ENCODE results near the gene PDE7B. TPM values are rescaled to one million over a fixed set of nuclear protein-coding genes. Genes with fewer than 3 reads are reported as not detected.

The PDE7B gene
- total RNA-seq, 1 experiment from 2014 or later: 0.03 TPM

DNA sequence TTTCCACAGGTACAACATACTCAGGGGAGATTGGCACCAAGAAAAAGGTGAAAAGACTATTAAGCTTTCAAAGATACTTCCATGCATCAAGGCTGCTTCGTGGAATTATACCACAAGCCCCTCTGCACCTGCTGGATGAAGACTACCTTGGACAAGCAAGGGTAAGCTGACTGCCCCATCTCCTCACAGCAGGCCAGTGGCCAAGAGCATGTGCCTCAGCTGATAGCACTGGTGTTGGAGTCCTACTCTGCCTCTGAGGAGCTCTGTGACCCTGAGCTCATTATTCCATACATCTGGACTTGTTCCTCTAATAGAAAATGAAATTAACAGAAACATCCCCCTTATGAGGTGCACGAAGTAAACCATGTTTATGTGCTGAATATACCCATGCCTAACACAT is 295.8 kb downstream of the PDE7B start:
- in situ Hi-C loops (cut with HindIII; ENCODE audit: low pct_unique_long_range_greater_than_20kb, low sequenced_read_pairs): no loop called here
- POLR2A ChIA-PET: no interaction called here
- no peak overlapping the region for H3K27ac ChIP-seq (ENCODE audit: low read length)
- no peak overlapping the region for H3K4me3 ChIP-seq (ENCODE audit: low read depth in 2 of 2, low read length in 2 of 2)
- no peaks in the 10 kb centered on the region for H3K4me1 ChIP-seq (ENCODE audit: control insufficient read depth, insufficient read depth, low read length)
- CTCF ChIA-PET: no interaction called here
- intact Hi-C loops (cut with micrococcal nuclease; ENCODE audit: unreplicated experiment): no loop called here
- no peaks in the 10 kb centered on the region for H3K36me3 ChIP-seq (ENCODE audit: control insufficient read depth, insufficient read depth, low read length)
- no peak for DNase-seq (ENCODE audit: low read depth, low spot score)
- BruUV-seq (replicated peaks): no TSS peak
- ATAC-seq: no peak
- H3K9me3 ChIP-seq (ENCODE audit: control insufficient read depth, insufficient read depth, low read depth, low read length): no peaks in the 10 kb centered on the region
- TF ChIP-seq, protein P1, sequence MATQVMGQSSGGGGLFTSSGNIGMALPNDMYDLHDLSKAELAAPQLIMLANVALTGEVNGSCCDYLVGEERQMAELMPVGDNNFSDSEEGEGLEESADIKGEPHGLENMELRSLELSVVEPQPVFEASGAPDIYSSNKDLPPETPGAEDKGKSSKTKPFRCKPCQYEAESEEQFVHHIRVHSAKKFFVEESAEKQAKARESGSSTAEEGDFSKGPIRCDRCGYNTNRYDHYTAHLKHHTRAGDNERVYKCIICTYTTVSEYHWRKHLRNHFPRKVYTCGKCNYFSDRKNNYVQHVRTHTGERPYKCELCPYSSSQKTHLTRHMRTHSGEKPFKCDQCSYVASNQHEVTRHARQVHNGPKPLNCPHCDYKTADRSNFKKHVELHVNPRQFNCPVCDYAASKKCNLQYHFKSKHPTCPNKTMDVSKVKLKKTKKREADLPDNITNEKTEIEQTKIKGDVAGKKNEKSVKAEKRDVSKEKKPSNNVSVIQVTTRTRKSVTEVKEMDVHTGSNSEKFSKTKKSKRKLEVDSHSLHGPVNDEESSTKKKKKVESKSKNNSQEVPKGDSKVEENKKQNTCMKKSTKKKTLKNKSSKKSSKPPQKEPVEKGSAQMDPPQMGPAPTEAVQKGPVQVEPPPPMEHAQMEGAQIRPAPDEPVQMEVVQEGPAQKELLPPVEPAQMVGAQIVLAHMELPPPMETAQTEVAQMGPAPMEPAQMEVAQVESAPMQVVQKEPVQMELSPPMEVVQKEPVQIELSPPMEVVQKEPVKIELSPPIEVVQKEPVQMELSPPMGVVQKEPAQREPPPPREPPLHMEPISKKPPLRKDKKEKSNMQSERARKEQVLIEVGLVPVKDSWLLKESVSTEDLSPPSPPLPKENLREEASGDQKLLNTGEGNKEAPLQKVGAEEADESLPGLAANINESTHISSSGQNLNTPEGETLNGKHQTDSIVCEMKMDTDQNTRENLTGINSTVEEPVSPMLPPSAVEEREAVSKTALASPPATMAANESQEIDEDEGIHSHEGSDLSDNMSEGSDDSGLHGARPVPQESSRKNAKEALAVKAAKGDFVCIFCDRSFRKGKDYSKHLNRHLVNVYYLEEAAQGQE (IDR thresholded peaks at IDR 0.05; ENCODE audit: insufficient read depth in 1 of 2, low read depth in 2 of 2, low read length in 1 of 2): no peak
- TF ChIP-seq SIN3A (IDR thresholded peaks at IDR 0.05; ENCODE audit: borderline replicate concordance, insufficient read depth, low read depth, low read length) (no peak), POLR2AphosphoS5 (IDR thresholded peaks at IDR 0.05; ENCODE audit: low read depth, low read length) (no peak), TCF7L2 (IDR thresholded peaks at IDR 0.05; ENCODE audit: low read depth, low read length) (no peak)
- TF ChIP-seq, protein P2, sequence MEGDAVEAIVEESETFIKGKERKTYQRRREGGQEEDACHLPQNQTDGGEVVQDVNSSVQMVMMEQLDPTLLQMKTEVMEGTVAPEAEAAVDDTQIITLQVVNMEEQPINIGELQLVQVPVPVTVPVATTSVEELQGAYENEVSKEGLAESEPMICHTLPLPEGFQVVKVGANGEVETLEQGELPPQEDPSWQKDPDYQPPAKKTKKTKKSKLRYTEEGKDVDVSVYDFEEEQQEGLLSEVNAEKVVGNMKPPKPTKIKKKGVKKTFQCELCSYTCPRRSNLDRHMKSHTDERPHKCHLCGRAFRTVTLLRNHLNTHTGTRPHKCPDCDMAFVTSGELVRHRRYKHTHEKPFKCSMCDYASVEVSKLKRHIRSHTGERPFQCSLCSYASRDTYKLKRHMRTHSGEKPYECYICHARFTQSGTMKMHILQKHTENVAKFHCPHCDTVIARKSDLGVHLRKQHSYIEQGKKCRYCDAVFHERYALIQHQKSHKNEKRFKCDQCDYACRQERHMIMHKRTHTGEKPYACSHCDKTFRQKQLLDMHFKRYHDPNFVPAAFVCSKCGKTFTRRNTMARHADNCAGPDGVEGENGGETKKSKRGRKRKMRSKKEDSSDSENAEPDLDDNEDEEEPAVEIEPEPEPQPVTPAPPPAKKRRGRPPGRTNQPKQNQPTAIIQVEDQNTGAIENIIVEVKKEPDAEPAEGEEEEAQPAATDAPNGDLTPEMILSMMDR (IDR thresholded peaks at IDR 0.05): no peak
- no peaks in the 10 kb centered on the region for H3K27me3 ChIP-seq (ENCODE audit: control insufficient read depth, insufficient read depth, low read length)

DNA sequence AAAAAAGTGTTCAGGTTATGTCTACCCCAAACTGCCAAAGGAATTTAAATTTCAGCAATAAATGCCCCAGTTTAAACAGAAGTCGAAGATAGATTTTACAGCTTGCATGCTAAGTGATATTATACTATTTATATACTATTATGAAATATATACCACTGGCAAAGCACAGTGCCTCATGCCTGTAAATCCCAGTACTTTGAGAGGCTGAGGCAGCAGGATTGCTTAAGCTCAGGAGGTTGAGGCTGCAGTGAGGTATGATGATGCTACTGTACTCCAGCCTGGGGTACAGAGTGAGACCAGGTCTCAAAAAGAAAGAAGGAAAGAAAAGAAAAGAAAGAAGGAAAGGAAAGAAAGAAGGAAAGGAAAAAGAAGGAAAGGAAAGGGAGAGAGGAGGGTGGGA is 296.6 kb downstream of the PDE7B start:
- Histone ChIP-seq H3K27ac (ENCODE audit: low read length) (no peak overlapping the region), H3K9me3 (ENCODE audit: control insufficient read depth, insufficient read depth, low read depth, low read length) (no peaks in the 10 kb centered on the region), H3K36me3 (ENCODE audit: control insufficient read depth, insufficient read depth, low read length) (no peaks in the 10 kb centered on the region), H3K27me3 (ENCODE audit: control insufficient read depth, insufficient read depth, low read length) (no peaks in the 10 kb centered on the region), H3K4me1 (ENCODE audit: control insufficient read depth, insufficient read depth, low read length) (no peaks in the 10 kb centered on the region), H3K4me3 (ENCODE audit: low read depth in 2 of 2, low read length in 2 of 2) (no peak overlapping the region)
- ATAC-seq: no peak
- TF ChIP-seq, protein P1 (IDR thresholded peaks at IDR 0.05; ENCODE audit: insufficient read depth in 1 of 2, low read depth in 2 of 2, low read length in 1 of 2): no peak
- TF ChIP-seq, protein P2 (IDR thresholded peaks at IDR 0.05): no peak
- TF ChIP-seq POLR2AphosphoS5 (IDR thresholded peaks at IDR 0.05; ENCODE audit: low read depth, low read length) (no peak), SIN3A (IDR thresholded peaks at IDR 0.05; ENCODE audit: borderline replicate concordance, insufficient read depth, low read depth, low read length) (no peak), TCF7L2 (IDR thresholded peaks at IDR 0.05; ENCODE audit: low read depth, low read length) (no peak)
- ChIA-PET CTCF (no interaction called here), POLR2A (no interaction called here)
- in situ Hi-C loops (cut with HindIII; ENCODE audit: low pct_unique_long_range_greater_than_20kb, low sequenced_read_pairs) (no loop called here), intact Hi-C loops (cut with micrococcal nuclease; ENCODE audit: unreplicated experiment) (no loop called here)
- no peak for DNase-seq (ENCODE audit: low read depth, low spot score)
- no TSS peak for BruUV-seq (replicated peaks)

Data from Panc1 (cell line).